Left lobe of liver (tissue), 2 donors: ENCODE data around the gene PLEKHN1. TPM values are rescaled to one million over a fixed set of nuclear protein-coding genes. Genes with fewer than 3 reads are reported as not detected.
"Not testable (repeated sequence)": the region's sequence is repeated elsewhere in the genome, so short reads cannot be mapped to it uniquely, and the experiment has no call there.

Source experiments
- ATAC-seq: fragments of 200-7000 bp; cut with Tn5 transposase; one replicate; pipeline ENCODE4 v1.9.1; 2020; ENCODE audit warnings: mild to moderate bottlenecking, moderate library complexity
- DNase-seq: peaks from one replicate; pipeline ENCODE4 v3.0.0-alpha.2; 2020; ENCODE audit warnings: low spot score
- total RNA-seq: library from RNA; stranded (reverse); gene quantifications from one replicate; pipeline ENCODE4 v1.2.1, GENCODE V29; 2021
- donor health status: DM: no; HTN: no; CAD: no; lungs with moderate emphysema.
- donor health status: DM: no; HTN: yes; CAD: no.

Gene PLEKHN1
- total RNA-seq, 1 donor from 2014 or later: 0.28 TPM

GRCh38 chr1:1004420-1004779 is 38.1 kb downstream of the PLEKHN1 start:
- no peak for DNase-seq
- no peak for ATAC-seq

GRCh38 chr1:1004780-1005697 is 38.8 kb downstream of the PLEKHN1 start:
- peak; percentile 63 for ATAC-seq
- peak; percentile 79 for DNase-seq

GRCh38 chr1:1005774-1006304 is 39.6 kb downstream of the PLEKHN1 start:
- DNase-seq (peak; percentile 46), ATAC-seq (peak; percentile 0)

GRCh38 chr1:1006305-1007159 is 40.2 kb downstream of the PLEKHN1 start:
- ATAC-seq: peak; percentile 83
- DNase-seq: peak; percentile 93

GRCh38 chr1:1010131-1010530 is 43.8 kb downstream of the PLEKHN1 start:
- DNase-seq, ATAC-seq: not testable (repeated sequence)

GRCh38 chr1:1011396-1011949 is 45.2 kb downstream of the PLEKHN1 start:
- no peak for DNase-seq

GRCh38 chr1:1012736-1013104 is 46.4 kb downstream of the PLEKHN1 start:
- ATAC-seq: peak; percentile 9
- not testable (repeated sequence) for DNase-seq

More at GRCh38 chr1:1011396-1011949, 45.2 kb downstream of the PLEKHN1 start:
- no peak for ATAC-seq

- DNase-seq: peak; percentile 93
- ATAC-seq: peak; percentile 96
Observed at GRCh38 chr1:1013105-1013921, 47.0 kb downstream of the PLEKHN1 start, which contains the start of gene ISG15. Gene ISG15, plus strand, starts transcription at chr1:1013497. Its CDS starts 77 bp downstream, at chr1:1013574.

- peak; percentile 1 for ATAC-seq
- DNase-seq: no peak
Observed at GRCh38 chr1:1013922-1014648, 47.8 kb downstream of the PLEKHN1 start.

GRCh38 chr1:1014799-1015681 is 48.8 kb downstream of the PLEKHN1 start:
- ATAC-seq (no peak), DNase-seq (no peak)

GRCh38 chr1:1017397-1018320 is 51.4 kb downstream of the PLEKHN1 start:
- not testable (repeated sequence) for ATAC-seq, DNase-seq

- not testable (repeated sequence) for ATAC-seq
Observed at GRCh38 chr1:1018321-1018685, 52.0 kb downstream of the PLEKHN1 start.

GRCh38 chr1:1019122-1019999 is 53.1 kb downstream of the PLEKHN1 start:
- DNase-seq (peak; percentile 89), ATAC-seq (peak; percentile 90)

More at GRCh38 chr1:1018321-1018685, 52.0 kb downstream of the PLEKHN1 start:
- DNase-seq: not testable (repeated sequence)

- peak; percentile 56 for ATAC-seq
- peak; percentile 79 for DNase-seq
Observed at GRCh38 chr1:1020000-1020404, 53.7 kb downstream of the PLEKHN1 start, which contains the start of gene AGRN. Gene AGRN, plus strand, starts transcription at chr1:1020120. Its CDS starts 53 bp downstream, at chr1:1020173.

- ATAC-seq (no peak), DNase-seq (no peak)
Observed at GRCh38 chr1:1020415-1021009, 54.2 kb downstream of the PLEKHN1 start.
